NCI-H1436 (cell line): ENCODE data around the gene CYP2A6.
"Not testable (repeated sequence)": the region's sequence is repeated elsewhere in the genome, so short reads cannot be mapped to it uniquely, and the experiment has no call there.

Experiments used
- DNase-seq: peaks from one replicate; lab custom pipeline; 2025; lab: John Stamatoyannopoulos, UW

The CYP2A6 gene

DNA sequence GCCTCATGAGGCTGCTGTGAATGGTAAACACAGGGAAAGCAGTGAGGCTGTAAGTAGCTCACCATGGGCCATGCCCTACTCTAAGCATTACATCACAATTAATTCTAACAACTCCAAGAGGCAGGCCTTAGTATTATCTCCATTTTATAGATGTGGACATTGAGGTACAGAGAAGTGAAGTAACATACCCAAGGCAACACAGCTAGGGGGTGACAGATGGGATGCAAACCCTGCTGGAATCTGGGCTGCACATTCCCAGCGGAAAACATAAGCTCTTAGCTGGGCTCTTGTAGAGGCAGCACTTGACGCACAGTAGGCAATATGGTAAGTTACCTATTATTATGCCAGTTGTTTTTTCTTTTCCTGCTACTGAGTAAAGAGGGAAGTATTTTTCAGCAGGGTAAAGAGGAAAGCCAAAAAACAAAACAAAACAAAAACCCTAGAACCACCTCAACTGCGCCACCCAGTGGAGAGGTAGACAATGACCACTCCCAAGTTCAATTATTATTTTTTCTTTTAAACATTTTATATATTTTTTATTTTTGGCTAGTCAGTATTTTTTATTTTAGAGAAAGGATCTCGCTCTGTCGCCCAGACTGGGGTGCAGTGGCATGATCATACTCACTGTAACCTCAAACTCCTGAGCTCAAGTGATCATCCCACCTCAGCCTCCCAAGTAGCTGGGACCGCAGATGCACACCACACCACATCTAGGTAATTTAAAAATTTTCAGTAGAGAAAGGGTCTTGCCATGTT, 30.6 kb downstream of the CYP2A6 start:
- DNase-seq = not testable (repeated sequence)

DNA sequence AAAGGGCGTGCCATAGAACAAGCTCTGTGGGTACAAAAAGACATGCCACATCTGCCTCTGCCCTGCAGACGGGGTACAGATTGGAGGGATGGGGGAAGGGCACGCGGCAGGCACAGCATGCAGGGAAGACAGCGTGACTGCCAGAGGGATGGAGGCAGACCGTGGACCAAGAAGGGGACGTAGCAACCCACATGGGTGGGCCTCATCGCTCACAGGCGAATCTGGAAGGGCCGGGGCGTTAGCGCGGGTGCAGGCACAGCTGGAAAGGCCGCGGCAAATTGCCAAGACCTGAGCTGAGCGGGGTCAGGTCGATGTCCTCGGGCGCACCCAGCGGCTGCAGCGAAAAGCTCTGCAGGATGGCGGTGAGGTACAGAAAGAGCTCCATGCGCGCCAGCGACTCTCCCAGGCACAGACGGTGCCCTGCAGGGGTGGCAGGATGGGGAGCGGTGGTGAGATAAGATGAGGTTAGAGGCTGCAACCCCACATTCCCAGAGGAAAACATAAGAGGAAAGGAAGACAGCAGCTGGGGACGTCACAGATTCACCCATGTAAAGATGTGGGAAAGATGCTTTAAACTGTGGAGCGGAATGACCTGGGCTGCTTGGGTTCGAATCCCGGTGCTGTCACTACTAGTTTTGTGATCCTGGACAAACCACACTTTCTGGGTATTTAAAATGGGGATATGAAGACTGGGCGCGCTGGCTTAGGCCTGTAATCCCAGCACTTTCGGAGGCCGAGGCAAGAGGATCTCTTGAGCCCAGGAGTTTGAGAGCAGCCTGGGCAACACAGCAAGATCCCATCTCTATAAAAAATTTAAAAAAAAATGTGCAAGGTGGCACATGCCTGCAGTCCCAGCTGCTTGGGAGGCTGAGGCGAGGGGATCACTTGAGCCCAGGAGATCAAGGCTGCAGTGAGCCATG, 31.5 kb downstream of the CYP2A6 start:
- not testable (repeated sequence) for DNase-seq

GRCh38 chr19:40815223-40815622, 35.0 kb downstream of the CYP2A6 start:
- no peak for DNase-seq

DNA sequence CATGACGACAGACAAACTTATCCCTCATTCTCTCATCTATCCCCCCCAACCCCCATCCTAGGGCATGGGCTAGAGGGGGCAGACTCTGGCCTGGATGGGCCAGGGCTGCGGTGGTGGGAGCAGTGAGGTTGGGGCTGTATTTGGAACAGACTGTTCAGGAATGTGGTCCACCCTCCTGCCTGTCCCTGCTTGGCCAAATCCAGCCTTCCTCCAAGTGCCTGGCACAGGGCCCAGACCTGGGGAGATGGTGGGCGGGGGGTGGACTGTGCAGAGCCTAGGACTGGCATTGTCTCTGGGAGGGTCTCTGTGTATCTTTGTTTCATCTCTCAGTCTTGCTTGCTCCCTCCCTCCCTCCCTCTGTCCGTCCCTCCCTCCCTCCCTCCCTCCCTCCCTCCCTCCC, 37.1 kb downstream of the CYP2A6 start:
- no peak for DNase-seq

- DNase-seq = not testable (repeated sequence)
Observed at GRCh38 chr19:40812571-40812970, 37.7 kb downstream of the CYP2A6 start.

DNA sequence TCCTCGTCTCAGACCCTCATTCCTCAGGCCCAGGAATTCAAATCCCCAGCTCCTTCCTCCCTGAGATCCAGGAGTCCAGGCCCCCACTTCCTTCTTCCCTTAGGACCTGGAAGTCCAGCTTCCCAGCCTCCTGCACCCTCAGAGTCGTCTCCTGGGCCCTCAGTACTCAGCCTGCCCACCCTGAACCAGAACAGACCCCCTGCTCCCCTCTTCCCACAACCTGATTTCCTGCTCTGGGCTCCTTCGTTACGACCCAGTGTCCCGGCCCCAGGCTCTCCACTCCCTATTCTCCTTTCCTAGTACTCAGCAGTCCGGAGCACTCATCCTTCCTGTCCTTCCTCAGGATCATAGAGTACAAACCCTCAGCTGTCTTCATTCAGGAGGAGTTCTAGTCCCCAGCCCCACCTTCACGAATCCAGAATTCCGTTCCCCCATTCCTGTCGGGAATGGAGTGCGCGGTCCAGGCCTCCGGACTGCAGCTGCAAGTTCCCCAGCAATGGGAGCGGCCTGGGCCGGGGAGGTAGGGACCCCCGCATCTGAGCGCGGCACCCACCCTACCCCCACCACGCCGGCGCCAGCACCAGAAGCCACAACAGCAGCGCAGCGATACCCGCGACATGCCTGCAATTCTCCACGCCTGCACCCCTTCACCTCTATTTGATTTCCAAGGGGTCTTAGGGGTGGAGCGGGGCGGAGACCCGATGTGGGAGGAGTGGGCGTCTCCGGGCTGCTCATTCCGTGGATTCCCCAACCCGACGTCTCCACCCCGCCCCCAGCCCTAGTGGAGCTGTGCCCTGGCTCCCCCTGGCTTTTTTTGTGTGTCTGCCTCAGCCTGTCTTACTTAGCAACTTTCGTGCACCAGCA, 38.5 kb downstream of the CYP2A6 start:
- no peak for DNase-seq

- not testable (repeated sequence) for DNase-seq
Observed at GRCh38 chr19:40810649-40811408, 39.4 kb downstream of the CYP2A6 start.

DNA sequence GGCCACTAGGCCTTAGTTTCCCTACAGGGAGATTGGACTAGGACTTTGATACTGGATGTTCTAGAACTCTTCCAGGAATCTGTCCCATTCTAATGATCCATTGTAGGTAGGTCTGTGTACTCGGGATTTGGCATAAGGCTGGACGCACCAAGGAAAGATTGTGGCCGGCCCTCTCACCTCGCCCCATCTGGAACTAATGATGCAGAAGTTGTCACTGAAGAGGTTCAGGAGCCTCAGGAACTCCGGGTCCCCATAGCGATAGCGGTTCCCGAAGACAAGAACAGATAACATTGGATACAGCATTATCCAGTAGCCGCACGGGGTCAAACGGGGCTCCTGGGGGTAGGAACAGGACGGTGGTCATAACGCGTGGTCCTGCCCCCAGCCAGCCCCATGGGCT, 40.1 kb downstream of the CYP2A6 start:
- DNase-seq = no peak

- no peak for DNase-seq
Observed at GRCh38 chr19:40809358-40810086, 40.7 kb downstream of the CYP2A6 start.

DNA sequence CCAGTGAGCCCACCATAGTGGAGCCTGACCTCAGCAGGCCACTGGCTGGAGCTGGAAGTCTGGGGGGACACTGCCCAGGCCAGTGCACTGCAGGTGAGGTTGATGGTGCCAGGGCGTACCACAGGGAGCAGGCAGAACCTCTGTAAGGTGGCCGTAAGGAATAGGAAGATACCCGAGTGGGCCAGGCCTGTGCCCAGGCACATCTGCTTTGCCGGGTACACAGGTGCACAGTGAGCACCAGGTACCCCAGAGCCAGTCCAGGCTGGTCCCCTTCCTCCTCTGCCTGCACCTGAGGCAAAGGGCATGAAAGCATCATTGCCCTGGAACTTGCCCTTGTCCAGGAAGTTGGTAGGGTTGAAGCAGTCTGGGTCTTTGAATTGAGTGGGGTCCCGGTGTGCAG, 41.8 kb downstream of the CYP2A6 start:
- no peak for DNase-seq

DNA sequence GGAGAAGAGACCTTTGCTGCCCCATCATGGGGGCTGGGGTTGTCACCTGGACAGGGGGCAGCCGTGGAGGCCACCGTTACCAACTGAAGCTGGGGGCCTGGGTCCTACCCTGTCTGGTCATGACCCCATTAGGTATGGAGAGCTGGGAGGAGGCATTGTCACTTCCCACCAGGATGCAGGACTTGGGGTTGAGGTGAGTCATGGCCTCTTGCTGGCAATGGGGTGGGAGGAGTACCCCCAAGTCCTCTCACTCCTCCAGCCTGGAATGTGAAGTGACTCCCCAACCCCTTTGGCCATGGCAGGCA, 42.3 kb downstream of the CYP2A6 start:
- DNase-seq = no peak

GRCh38 chr19:40807147-40808020, 42.9 kb downstream of the CYP2A6 start:
- no peak for DNase-seq

DNA sequence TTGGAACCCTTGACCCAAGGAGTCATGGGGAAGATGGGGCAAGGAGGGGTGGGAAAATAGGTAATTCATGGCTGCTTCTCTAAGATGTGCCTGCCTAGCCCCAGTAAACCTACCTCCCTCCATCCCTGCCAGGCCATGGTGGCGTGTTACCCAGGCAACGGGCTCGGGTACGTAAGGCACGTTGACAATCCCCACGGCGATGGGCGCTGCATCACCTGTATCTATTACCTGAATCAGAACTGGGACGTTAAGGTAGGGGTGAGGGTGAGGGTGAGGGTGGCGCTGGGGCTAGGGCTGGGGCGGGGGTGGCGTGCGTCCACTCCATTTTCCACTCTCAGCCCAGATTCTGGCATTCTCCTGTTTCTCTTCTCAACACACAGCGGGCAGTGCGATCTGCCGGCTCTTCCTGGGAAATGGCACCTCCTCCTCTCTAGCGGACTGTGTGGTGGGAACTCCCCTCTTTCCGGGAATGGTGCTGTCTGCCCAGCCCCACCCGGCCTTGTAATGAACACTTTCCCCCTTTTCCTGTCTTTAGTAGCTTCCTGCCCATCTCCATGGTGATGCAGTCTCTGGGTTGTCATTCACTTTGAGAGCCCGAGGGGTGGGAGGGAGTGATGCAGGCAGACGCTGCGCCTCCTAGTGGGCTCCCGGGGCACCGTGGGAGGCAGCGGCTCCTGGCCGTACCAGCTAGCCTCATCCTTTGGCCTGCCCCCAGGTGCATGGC, 43.7 kb downstream of the CYP2A6 start:
- no peak for DNase-seq

- DNase-seq = no peak
Observed at GRCh38 chr19:40805258-40805868, 44.9 kb downstream of the CYP2A6 start.

DNA sequence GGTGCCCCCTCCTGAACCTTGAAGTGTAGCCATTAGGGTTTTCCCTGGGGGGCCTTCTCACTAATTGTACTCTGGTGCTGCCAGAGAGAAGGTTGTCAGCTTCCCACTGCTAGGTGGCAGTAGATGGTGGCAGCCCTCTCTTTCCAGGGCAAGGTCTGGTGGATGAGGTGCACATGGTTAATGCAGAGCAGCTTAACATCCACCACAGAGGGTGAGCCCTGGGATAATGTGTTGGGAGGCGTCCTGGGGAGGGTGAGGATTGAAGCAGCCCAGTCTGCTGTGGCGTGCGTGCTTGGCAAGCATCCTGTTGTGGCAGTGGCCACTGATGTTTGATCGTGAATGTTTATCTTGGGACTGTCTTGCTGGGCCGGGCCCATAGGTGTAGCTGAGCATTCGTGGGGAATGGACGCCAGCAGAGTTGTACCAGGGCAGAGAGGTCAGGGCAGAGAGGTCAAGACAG, 45.4 kb downstream of the CYP2A6 start:
- DNase-seq = no peak

DNA sequence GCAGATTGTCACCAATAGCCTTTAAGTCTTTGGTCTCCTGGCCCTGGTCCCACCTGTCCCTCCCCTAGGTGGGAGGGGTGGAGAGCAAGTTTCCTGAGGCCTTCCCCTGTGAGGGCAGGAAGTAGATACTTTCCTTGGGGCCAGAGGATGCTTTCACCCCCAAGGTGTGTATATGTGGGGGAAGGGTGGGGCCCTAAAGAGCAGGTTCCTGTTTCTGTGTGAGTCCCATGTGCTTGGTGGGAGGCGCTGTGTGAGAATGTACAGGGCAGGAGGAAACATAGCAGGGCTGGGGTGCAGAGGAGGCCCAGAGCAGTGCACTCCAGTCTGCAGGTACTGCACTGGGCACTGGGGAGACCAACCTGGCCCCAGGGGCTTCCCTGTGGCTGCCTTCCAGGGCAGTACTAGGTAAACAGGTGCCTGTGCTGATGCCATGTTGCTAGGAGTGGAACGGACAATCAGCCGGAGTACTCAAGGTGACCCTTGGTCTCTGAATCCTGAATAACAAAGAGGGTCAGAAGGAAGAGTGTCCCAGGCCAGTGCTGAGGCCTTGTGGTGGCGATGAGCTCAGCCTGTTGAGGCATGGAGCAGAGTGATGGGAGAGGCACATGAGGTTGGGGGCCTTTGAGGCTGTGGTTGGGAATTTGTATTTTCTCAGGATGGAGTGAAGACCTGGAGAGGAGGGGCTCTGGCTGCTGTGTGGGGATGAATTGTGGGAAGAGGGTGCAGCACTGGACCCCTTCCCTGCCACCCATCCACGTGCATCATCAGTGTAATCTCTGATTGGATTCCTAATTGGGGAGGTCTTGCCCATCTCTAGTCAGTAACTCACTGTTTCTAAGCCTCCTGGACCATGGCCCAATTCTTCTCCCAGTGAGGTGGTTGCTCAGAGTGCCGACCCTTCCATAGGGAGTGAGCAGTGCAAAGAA, 46.1 kb downstream of the CYP2A6 start:
- DNase-seq = no peak

GRCh38 chr19:40803170-40803856, 46.9 kb downstream of the CYP2A6 start:
- no peak for DNase-seq
